Fibroblast of pulmonary artery (primary cell): ENCODE data around the gene C16orf95.

Source experiments
- DNase-seq: peaks from one replicate; pipeline ENCODE4 v3.0.0-alpha.2; 2010; ENCODE audit warnings: low read depth
- H3K4me3 ChIP-seq: replicated peaks from 2 replicates; pipeline ENCODE4 v1.5.1; 2011; ENCODE audit warnings: low read depth, mild to moderate bottlenecking, control low read depth, low read length, moderate library complexity
- TF ChIP-seq, protein P1 (sequence below): IDR thresholded peaks from 2 replicates; pipeline ENCODE4 v1.5.1; 2011; ENCODE audit warnings: mild to moderate bottlenecking, control low read depth, low read length, inconsistent platforms; ENCODE audit errors: missing control alignments

Gene C16orf95

DNA sequence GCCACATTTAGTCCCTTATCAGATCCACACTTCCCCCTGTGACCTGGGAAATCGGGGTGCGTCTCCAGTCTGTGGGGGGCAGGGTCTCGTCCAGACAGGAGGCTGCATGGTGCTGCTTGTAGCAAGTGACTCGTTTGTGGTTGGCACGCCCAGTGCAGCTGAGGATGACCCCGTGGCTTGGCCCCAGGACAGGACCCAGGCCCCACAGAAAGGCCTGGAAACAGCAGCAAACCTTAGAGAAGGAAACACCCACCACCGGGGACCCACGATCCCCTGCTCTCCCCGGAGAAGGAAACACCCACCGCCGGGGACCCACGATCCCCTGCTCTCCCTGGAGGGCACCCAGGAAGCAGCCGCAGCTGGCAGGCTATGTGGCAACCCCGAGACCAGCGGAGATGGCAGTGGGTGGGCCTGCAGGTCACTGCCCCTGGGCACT is 8.2 kb upstream of the C16orf95 start:
- H3K4me3 ChIP-seq: no peak overlapping the region
- TF ChIP-seq, protein P1, sequence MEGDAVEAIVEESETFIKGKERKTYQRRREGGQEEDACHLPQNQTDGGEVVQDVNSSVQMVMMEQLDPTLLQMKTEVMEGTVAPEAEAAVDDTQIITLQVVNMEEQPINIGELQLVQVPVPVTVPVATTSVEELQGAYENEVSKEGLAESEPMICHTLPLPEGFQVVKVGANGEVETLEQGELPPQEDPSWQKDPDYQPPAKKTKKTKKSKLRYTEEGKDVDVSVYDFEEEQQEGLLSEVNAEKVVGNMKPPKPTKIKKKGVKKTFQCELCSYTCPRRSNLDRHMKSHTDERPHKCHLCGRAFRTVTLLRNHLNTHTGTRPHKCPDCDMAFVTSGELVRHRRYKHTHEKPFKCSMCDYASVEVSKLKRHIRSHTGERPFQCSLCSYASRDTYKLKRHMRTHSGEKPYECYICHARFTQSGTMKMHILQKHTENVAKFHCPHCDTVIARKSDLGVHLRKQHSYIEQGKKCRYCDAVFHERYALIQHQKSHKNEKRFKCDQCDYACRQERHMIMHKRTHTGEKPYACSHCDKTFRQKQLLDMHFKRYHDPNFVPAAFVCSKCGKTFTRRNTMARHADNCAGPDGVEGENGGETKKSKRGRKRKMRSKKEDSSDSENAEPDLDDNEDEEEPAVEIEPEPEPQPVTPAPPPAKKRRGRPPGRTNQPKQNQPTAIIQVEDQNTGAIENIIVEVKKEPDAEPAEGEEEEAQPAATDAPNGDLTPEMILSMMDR: no peak
- DNase-seq: no peak

DNA sequence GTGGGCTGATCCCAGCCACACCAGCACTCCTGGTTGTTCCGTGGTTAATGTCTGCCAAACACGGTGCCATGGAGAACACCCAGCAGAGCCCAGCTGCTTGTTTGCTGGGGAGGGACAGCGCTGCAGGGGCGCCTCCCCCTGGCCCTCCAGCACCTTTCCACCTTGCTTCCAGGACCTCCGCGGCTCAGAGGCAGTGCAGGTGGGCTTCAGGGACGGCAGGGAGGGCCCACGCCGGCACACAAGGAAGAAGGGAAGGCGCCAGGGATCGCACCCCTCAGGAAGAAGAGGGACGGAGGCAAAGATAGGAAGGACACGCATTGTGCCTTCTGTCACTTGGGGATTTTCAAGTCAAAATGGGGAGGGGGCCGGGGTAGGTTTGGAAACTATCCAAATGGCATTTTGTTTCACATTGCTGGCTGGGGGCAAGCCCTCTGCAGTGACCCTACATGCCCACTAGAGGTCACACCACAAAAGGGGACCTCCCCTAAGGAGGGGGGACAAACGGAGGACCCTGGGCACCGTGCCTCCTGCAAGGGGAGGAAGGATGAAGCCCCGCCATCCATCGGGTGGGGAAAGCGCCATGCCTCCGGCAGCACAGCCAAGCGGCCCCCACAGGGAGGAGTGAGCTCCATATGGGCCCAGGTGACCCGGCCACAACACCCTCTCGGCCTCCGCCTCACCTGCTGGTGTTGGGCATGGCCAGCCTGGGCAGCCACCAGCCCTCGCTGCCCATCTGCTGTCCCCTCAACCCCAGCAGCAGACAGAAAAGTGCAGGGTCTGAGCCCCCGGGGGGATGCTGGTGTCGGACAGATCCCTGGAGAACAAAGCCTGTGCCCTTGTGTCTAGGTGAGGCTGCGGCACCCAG is 7.5 kb upstream of the C16orf95 start:
- peak; percentile 36 for DNase-seq
- TF ChIP-seq, protein P1: peak; percentile 84

DNA sequence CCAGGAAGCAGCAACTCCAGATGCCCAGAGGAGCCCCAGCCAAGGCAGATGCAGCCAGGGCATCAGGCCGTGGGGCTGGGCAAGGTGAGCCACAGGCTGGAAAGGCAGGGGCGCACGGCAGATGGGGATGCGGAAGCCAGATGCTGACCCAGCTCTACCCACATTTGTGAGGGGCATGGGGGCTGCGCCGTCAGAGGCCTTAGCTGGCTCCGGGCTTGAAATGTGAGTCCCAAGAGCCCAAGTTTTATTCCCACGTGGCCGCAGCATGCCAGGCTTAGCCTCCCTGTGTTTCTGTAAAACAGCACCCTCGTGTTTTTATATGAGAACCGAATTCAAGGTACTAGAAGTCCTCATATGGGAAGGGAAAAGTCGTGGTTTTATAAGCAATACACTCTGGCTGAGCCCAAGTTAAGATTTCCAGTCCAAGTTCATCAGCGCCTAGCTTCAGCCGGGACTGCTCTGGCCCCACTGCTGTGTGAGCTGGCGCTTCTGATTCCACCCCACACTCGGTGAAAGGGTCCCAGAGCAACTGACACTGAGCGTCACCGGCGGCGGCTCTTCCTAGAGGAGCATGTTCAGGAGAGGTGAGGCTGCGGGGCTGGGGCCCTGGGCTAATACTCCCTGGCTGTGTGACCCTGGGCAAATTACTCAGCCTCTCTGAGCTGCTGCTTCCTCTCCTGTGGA is 6.7 kb upstream of the C16orf95 start:
- H3K4me3 ChIP-seq: no peak overlapping the region
- DNase-seq: no peak
- TF ChIP-seq, protein P1: no peak

More for the DNA sequence above, 7.5 kb upstream of the C16orf95 start:
- H3K4me3 ChIP-seq: no peak overlapping the region

DNA sequence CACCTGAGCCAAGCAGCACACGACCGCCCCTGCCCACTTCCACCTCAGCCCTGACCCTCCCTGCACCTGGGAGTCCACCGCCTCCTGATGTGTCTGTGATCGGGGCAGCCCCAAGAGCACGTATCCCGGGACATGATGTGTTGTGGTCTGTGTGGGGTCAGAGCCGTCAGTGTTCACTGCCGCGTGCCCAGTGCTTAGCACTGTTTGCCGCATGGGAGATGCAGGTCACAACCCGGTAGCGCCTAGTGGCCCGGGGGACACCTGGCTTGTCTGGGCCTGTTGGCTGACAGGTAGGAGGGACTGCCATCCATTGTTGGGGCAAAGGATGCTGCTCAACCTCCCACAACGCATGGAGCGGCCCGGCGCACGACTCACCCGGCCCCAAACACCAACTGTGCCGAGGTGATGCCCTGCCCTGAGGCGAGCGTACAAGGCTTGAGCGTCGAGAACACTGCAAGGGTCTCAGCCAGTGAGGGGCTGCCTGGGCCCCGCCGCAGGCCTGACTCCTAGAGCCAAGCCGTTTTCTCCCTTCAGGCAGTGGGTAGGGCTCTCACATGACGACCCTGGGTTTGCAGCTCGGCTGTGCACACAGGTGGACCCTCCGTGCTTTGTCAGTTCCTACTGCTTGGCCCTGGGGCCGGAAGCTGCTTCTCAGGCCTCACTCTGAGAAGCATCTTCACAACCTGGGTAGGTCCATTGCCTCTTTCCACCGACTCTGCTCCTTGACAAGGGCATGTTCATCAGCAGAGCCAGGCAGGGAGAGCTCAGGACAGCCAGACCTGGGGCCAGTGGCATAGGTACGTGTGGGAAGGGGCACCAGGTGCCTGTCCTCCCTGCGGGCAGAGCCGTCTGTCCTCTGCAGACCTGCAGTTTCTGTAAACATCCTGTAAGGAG is 5.9 kb upstream of the C16orf95 start:
- no peak for DNase-seq
- H3K4me3 ChIP-seq: no peak overlapping the region
- TF ChIP-seq, protein P1: no peak

DNA sequence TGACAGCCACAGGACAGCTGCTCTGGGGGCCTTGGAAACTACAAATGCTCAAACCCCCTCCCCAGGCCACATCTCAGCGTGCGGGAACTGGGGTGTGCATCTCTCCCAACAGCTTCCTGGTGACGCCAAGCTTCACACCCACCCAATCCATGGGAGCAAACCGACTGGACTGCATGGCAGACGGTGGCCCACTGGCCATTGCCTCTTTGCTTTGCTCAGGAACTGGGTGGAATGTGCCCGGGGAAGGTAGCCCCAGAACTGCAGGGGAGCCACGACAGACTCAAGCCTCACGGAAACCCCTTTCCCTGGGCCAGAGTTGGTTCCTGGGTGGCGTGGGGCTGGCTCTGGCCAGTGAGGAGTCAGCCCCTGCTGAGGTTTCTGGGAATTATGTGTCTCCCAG is 5.2 kb upstream of the C16orf95 start:
- no peak for DNase-seq
- H3K4me3 ChIP-seq: no peak overlapping the region
- TF ChIP-seq, protein P1: no peak

DNA sequence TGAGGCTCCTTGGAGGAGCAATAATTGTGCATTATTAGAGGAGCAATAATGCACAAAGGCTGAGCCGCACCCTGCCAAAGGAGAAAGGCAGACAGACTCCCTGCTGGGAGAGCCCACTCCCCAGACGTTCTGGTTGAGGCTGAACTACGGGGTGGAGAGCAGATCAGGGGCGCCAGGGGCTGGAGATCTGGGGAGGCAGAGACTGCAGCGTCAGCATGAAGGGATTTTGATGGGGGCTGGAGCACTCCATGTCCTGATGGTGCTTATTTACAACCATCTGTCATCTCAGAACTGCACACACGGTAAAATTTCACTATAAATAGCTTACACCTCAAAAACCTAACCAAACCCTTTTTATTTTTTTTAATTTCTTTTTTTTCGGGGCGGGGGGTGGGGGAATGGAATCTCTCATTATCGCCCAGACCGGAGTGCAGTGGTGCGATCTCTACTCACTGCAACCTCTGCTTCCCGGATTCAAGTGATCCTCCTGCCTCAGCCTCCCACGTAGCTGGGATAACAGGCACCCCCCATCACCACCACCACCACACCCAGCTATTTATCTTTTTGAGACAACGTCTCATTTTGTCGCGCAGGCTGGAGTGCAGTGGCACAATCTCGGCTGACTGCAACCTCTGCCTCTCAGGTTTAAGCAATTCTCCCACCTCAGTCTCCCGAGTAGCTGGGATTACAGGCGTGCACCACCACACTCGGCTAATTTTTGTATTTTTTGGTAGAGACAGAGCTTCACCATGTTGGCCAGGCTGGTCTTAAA is 4.3 kb upstream of the C16orf95 start:
- no peak for DNase-seq
- no peak overlapping the region for H3K4me3 ChIP-seq
- TF ChIP-seq, protein P1: no peak
